Astrocyte (in vitro differentiated cells and primary cell): Measurements from ENCODE around the gene RAB35. TPM values are rescaled to one million over a fixed set of nuclear protein-coding genes. Genes with fewer than 3 reads are reported as not detected.

Experiments used
- DNase-seq: peaks from one replicate; pipeline ENCODE4 v3.0.0-alpha.2; 2010; ENCODE audit warnings: low read depth
- FAIRE-seq: peaks from 2 replicates; lab custom pipeline; 2011; peaks lifted over from hg19 to GRCh38; lab: Jason Lieb, UNC
- H2AFZ ChIP-seq: 2 replicates; pipeline ENCODE4 v1.6.0; 2012; ENCODE audit warnings: low read depth, low read length, inconsistent platforms
- H3K27ac ChIP-seq: 2 replicates; pipeline ENCODE4 v1.5.1; 2011; ENCODE audit warnings: low read depth, low read length, inconsistent platforms
- H3K27me3 ChIP-seq: 2 replicates; pipeline ENCODE4 v1.6.0; 2011; ENCODE audit warnings: low read length, inconsistent platforms; ENCODE audit not compliant: insufficient read depth
- H3K36me3 ChIP-seq: 2 replicates; pipeline ENCODE4 v1.5.1; 2011; ENCODE audit warnings: low read length, inconsistent platforms; ENCODE audit not compliant: insufficient read depth
- H3K4me1 ChIP-seq: 2 replicates; pipeline ENCODE4 v1.5.1; 2011; ENCODE audit warnings: low read length, inconsistent platforms; ENCODE audit not compliant: insufficient read depth
- H3K4me2 ChIP-seq: 2 replicates; pipeline ENCODE4 v1.6.0; 2012; ENCODE audit warnings: low read length, inconsistent platforms
- H3K4me3 ChIP-seq: 2 replicates; pipeline ENCODE4 v1.5.1; 2011; ENCODE audit warnings: low read depth, mild to moderate bottlenecking, low read length, inconsistent platforms; ENCODE audit not compliant: insufficient read depth
- H3K79me2 ChIP-seq: 2 replicates; pipeline ENCODE4 v1.6.0; 2012; ENCODE audit warnings: mild to moderate bottlenecking, low read length, inconsistent platforms; ENCODE audit not compliant: insufficient read depth
- H3K9ac ChIP-seq: 2 replicates; pipeline ENCODE4 v1.6.0; 2012; ENCODE audit warnings: mild to moderate bottlenecking, low read length, inconsistent platforms
- H3K9me3 ChIP-seq: 2 replicates; pipeline ENCODE4 v1.5.1; 2012; ENCODE audit warnings: low read depth, mild to moderate bottlenecking, low read length, inconsistent platforms; ENCODE audit not compliant: insufficient read depth
- H4K20me1 ChIP-seq: 2 replicates; pipeline ENCODE4 v1.6.0; 2012; ENCODE audit warnings: low read length, inconsistent platforms; ENCODE audit not compliant: insufficient read depth
- H3K27ac Mint-ChIP-seq: one replicate; pipeline ENCODE4 v1.8.0; 2021; ENCODE audit warnings: mild to moderate bottlenecking, mixed read lengths; ENCODE audit not compliant: unreplicated experiment
- H3K27me3 Mint-ChIP-seq: one replicate; pipeline ENCODE4 v1.8.0; 2021; ENCODE audit warnings: low read depth, mixed read lengths; ENCODE audit not compliant: unreplicated experiment
- H3K36me3 Mint-ChIP-seq: one replicate; pipeline ENCODE4 v1.8.0; 2021; ENCODE audit warnings: low read depth, mixed read lengths; ENCODE audit not compliant: unreplicated experiment
- H3K4me1 Mint-ChIP-seq: one replicate; pipeline ENCODE4 v1.8.0; 2021; ENCODE audit warnings: low read depth, mixed read lengths; ENCODE audit not compliant: unreplicated experiment
- H3K4me3 Mint-ChIP-seq: one replicate; pipeline ENCODE4 v1.8.0; 2021; ENCODE audit warnings: mild to moderate bottlenecking, moderate library complexity, mixed read lengths; ENCODE audit not compliant: unreplicated experiment
- H3K9me3 Mint-ChIP-seq: one replicate; pipeline ENCODE4 v1.8.0; 2021; ENCODE audit warnings: mild to moderate bottlenecking, mixed read lengths; ENCODE audit not compliant: unreplicated experiment
- EZH2 ChIP-seq: IDR thresholded peaks from 2 replicates; pipeline ENCODE4 v1.6.1; 2012; ENCODE audit warnings: mild to moderate bottlenecking, low read length, inconsistent platforms; ENCODE audit not compliant: insufficient read depth
- total RNA-seq: library from RNA; stranded (reverse); gene quantifications from 2 replicates; pipeline ENCODE4 v1.2.1, GENCODE V29; 2021
- TF ChIP-seq, protein P1 (sequence below): IDR thresholded peaks from 2 replicates; pipeline ENCODE4 v1.5.1; 2011; ENCODE audit warnings: low read depth, mild to moderate bottlenecking, inconsistent platforms, low read length, moderate library complexity; ENCODE audit not compliant: insufficient read depth

Gene RAB35
- total RNA-seq, 1 donor from 2014 or later, result 63.3 TPM

DNA sequence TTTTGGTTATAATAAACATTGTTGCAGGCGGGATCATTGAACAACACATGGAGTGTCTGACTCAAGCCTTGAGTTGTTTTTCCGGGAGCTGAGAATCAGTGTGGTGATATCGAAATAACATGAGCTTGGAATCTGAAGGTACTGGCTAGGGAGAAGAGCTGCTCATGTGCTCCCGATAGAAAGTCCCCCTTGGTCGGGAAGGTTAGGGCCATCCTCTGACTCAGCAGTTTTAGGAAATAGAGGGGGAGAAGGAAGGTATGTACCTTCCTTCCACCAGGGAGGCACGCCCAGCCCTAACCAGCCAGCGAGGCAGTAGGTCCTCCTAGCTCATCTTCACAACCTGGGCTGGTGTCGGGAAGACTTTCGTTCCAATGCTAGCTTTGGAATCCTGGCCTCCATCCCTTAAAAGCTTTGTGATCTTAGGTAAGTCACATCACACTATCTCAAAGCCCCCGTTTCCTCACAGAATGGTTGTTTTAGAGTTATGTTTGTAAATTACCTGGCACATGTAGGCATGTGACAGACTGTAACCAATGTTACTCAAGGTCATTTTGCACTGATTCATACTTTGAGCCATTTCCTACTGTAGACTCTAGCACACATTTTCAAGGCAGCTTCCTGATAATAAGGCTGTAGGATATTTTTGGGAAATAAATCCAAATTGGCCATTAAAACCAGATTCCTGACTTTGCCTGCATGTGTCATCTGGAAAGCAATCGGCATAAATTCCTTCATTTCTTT, 1.9 kb upstream of the RAB35 start:
- H3K4me2 ChIP-seq, result peak overlapping the region; percentile 99
- Mint-ChIP-seq H3K4me3 (peak overlapping the region; percentile 91), H3K27ac (peak overlapping the region; percentile 56), H3K4me1 (peaks cover 33% of the 10 kb centered on the region), H3K9me3 (no peaks in the 10 kb centered on the region), H3K36me3 (peaks cover 3% of the 10 kb centered on the region), H3K27me3 (no peaks in the 10 kb centered on the region)
- H3K9me3 ChIP-seq, result no peaks in the 10 kb centered on the region
- H3K27ac ChIP-seq, result peak overlapping the region; percentile 45
- H2AFZ ChIP-seq, result no peak overlapping the region
- FAIRE-seq (no peak), DNase-seq (no peak)
- H3K4me1 ChIP-seq, result peaks cover 26% of the 10 kb centered on the region
- H3K27me3 ChIP-seq, result no peaks in the 10 kb centered on the region
- H3K9ac ChIP-seq, result peak overlapping the region; percentile 92
- peaks cover 38% of the 10 kb centered on the region for H4K20me1 ChIP-seq
- H3K4me3 ChIP-seq, result peak overlapping the region; percentile 95
- TF ChIP-seq EZH2, result no peak
- TF ChIP-seq, protein P1, sequence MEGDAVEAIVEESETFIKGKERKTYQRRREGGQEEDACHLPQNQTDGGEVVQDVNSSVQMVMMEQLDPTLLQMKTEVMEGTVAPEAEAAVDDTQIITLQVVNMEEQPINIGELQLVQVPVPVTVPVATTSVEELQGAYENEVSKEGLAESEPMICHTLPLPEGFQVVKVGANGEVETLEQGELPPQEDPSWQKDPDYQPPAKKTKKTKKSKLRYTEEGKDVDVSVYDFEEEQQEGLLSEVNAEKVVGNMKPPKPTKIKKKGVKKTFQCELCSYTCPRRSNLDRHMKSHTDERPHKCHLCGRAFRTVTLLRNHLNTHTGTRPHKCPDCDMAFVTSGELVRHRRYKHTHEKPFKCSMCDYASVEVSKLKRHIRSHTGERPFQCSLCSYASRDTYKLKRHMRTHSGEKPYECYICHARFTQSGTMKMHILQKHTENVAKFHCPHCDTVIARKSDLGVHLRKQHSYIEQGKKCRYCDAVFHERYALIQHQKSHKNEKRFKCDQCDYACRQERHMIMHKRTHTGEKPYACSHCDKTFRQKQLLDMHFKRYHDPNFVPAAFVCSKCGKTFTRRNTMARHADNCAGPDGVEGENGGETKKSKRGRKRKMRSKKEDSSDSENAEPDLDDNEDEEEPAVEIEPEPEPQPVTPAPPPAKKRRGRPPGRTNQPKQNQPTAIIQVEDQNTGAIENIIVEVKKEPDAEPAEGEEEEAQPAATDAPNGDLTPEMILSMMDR, result no peak
- H3K79me2 ChIP-seq, result peaks cover 46% of the 10 kb centered on the region
- H3K36me3 ChIP-seq, result no peaks in the 10 kb centered on the region

GRCh38 chr12:120117961-120118320, 1.4 kb upstream of the RAB35 start:
- FAIRE-seq, result no peak

More at GRCh38 chr12:120117961-120118320, 1.4 kb upstream of the RAB35 start:
- Mint-ChIP-seq H3K27ac (peak overlapping the region; percentile 78), H3K4me1 (peaks cover 33% of the 10 kb centered on the region), H3K27me3 (no peaks in the 10 kb centered on the region), H3K9me3 (no peaks in the 10 kb centered on the region), H3K36me3 (peaks cover 3% of the 10 kb centered on the region), H3K4me3 (peak overlapping the region; percentile 91)
- Histone ChIP-seq H3K27me3 (no peaks in the 10 kb centered on the region), H3K9ac (peak overlapping the region; percentile 92), H4K20me1 (peaks cover 44% of the 10 kb centered on the region), H2AFZ (no peak overlapping the region), H3K9me3 (no peaks in the 10 kb centered on the region), H3K4me1 (peaks cover 26% of the 10 kb centered on the region), H3K79me2 (peaks cover 51% of the 10 kb centered on the region), H3K4me3 (peak overlapping the region; percentile 95), H3K4me2 (peak overlapping the region; percentile 99), H3K36me3 (no peaks in the 10 kb centered on the region), H3K27ac (peak overlapping the region; percentile 45)
- TF ChIP-seq, protein P1, result no peak
- no peak for TF ChIP-seq EZH2
- DNase-seq, result no peak
